ENCODE measurements around the gene SHCBP1L.

DNA sequence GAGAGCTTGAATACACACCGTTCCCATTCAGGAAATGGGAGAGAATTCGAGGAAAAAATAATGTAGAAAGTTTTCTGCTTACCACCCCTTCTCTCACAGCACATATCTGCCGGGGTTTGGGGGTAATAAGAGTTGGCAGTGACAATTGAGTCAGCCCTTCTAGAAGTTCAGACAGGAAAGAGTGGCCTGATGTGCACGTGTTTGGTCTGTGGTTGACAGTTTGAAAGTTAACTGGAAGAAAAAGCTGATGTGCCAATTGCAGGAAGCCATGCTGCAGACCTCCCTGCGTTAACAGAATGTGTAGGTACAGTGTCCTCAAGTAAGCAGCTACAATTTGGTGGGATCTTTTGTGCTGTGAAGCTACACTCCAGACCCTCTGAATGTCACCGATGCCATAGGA lies 63.0 kb downstream of the SHCBP1L start:
- no peak for TF ChIP-seq TAF1 (IDR thresholded peaks at IDR 0.05; ENCODE audit: borderline replicate concordance, low read depth, low read length)
- no peak for TF ChIP-seq POLR2A (IDR thresholded peaks at IDR 0.05; ENCODE audit: low read depth, low read length)
- peak; percentile 47; the same call in 1 of the 2 replicates for TF ChIP-seq POLR2AphosphoS5 (IDR thresholded peaks at IDR 0.05; ENCODE audit: low read depth, low read length)
